Osteoblast (primary cell): Measurements from ENCODE around the gene SRD5A1. TPM values are rescaled to one million over a fixed set of nuclear protein-coding genes. Genes with fewer than 3 reads are reported as not detected.

Experiments
- DNase-seq: peaks from one replicate; pipeline ENCODE4 v3.0.0; 2011; ENCODE audit warnings: low spot score, mixed read lengths; ENCODE audit not compliant: insufficient read length; ENCODE audit errors: missing footprints
- H2AFZ ChIP-seq: 2 replicates; pipeline ENCODE4 v1.6.0; 2011; ENCODE audit warnings: mild to moderate bottlenecking, low read length
- H3K27ac ChIP-seq: 2 replicates; pipeline ENCODE4 v1.5.1; 2011; ENCODE audit warnings: mild to moderate bottlenecking, low read depth, low read length, moderate library complexity
- H3K27me3 ChIP-seq: 2 replicates; pipeline ENCODE4 v1.6.0; 2012; ENCODE audit warnings: mild to moderate bottlenecking, control low read depth, inconsistent platforms, low read length, moderate library complexity; ENCODE audit not compliant: insufficient read depth
- H3K36me3 ChIP-seq: 2 replicates; pipeline ENCODE4 v1.5.1; 2011; ENCODE audit warnings: mild to moderate bottlenecking, low read length, control low read depth, moderate library complexity; ENCODE audit not compliant: insufficient read depth
- H3K4me1 ChIP-seq: 2 replicates; pipeline ENCODE4 v1.5.1; 2011; ENCODE audit warnings: mild to moderate bottlenecking, low read length, control low read depth, moderate library complexity; ENCODE audit not compliant: insufficient read depth
- H3K4me2 ChIP-seq: 2 replicates; pipeline ENCODE4 v1.6.0; 2011; ENCODE audit warnings: mild to moderate bottlenecking, low read length; ENCODE audit not compliant: insufficient read depth
- H3K4me3 ChIP-seq: fragments of 200-600 bp; sonication (generic); 3 replicates; pipeline ENCODE4 v1.5.1; 2012; ENCODE audit warnings: mild to moderate bottlenecking, low read length, inconsistent platforms; ENCODE audit not compliant: insufficient read depth
- H3K79me2 ChIP-seq: 2 replicates; pipeline ENCODE4 v1.6.0; 2012; ENCODE audit warnings: mild to moderate bottlenecking, low read length, control low read depth, inconsistent platforms; ENCODE audit not compliant: insufficient read depth
- H3K9me3 ChIP-seq: 2 replicates; pipeline ENCODE4 v1.5.1; 2011; ENCODE audit warnings: low read depth, low read length, control low read depth
- H4K20me1 ChIP-seq: 2 replicates; pipeline ENCODE4 v1.6.0; 2012; ENCODE audit warnings: mild to moderate bottlenecking, low read length, control low read depth; ENCODE audit not compliant: insufficient read depth
- total RNA-seq: library from RNA; depleted of rRNA; stranded (reverse); fragments of >200 nt; gene quantifications from 2 replicates; pipeline ENCODE4 v1.2.3, GENCODE V29; 2012
- TF ChIP-seq, protein P1 (sequence below): IDR thresholded peaks from 2 replicates; pipeline ENCODE4 v1.5.1; 2011; ENCODE audit warnings: mild to moderate bottlenecking, low read depth, low read length, moderate library complexity; ENCODE audit errors: extremely low read depth

Gene SRD5A1
- total RNA-seq, 1 donor: 9.4 TPM

DNA sequence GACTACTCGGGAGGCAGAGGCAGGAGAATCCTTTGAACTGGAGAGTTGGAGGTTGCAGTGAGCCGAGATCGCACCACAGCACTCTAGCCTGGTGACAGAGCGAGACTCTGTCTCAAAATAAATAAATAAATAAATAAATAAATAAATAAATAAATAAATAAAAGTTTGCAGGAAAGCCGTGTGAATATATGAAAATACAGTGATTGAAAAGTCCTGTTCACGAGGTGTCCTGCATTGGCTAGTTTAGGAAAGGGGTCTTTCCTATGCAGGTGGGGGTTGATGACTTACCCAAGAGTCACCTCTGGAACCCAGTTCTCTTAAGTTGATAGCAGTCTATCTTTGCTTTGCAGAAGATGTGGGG, 87.3 kb downstream of the SRD5A1 start:
- H3K9me3 ChIP-seq: no peaks in the 10 kb centered on the region
- peaks cover 14% of the 10 kb centered on the region for H3K36me3 ChIP-seq
- no peak overlapping the region for H3K27ac ChIP-seq
- no peak overlapping the region for H3K4me2 ChIP-seq
- DNase-seq: no peak
- peaks cover 75% of the 10 kb centered on the region for H4K20me1 ChIP-seq
- H3K27me3 ChIP-seq: no peaks in the 10 kb centered on the region
- peaks cover 47% of the 10 kb centered on the region for H3K4me1 ChIP-seq
- peaks cover 96% of the 10 kb centered on the region for H3K79me2 ChIP-seq
- TF ChIP-seq, protein P1, sequence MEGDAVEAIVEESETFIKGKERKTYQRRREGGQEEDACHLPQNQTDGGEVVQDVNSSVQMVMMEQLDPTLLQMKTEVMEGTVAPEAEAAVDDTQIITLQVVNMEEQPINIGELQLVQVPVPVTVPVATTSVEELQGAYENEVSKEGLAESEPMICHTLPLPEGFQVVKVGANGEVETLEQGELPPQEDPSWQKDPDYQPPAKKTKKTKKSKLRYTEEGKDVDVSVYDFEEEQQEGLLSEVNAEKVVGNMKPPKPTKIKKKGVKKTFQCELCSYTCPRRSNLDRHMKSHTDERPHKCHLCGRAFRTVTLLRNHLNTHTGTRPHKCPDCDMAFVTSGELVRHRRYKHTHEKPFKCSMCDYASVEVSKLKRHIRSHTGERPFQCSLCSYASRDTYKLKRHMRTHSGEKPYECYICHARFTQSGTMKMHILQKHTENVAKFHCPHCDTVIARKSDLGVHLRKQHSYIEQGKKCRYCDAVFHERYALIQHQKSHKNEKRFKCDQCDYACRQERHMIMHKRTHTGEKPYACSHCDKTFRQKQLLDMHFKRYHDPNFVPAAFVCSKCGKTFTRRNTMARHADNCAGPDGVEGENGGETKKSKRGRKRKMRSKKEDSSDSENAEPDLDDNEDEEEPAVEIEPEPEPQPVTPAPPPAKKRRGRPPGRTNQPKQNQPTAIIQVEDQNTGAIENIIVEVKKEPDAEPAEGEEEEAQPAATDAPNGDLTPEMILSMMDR: no peak
- H3K4me3 ChIP-seq: no peak overlapping the region
- H2AFZ ChIP-seq: no peak overlapping the region

DNA sequence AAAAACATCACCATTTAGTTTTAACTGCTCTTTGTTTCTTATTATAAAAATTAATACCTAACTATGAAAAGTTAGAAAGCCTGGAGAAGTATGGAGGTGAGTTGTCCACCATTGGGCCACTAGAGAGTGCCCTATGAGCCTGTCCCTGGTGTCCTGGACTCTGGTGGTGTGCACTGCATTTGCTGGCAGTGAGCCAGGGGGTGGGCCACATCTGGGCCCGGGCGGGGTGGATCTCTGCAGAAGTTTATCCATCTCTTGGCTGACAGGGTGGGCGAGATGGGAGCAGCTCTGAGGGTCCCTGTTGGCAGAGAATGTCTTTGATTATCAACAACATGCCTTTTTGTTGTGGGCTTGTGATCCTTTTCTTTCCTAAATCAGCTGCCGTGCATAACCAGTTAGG, 88.2 kb downstream of the SRD5A1 start:
- H3K27ac ChIP-seq: peak overlapping the region; percentile 56
- H3K4me1 ChIP-seq: peaks cover 38% of the 10 kb centered on the region

GRCh38 chr5:6722015-6722414, 88.8 kb downstream of the SRD5A1 start:
- Histone ChIP-seq H3K9me3 (no peaks in the 10 kb centered on the region), H3K79me2 (peaks cover 96% of the 10 kb centered on the region), H3K36me3 (peaks cover 14% of the 10 kb centered on the region), H3K4me2 (peak overlapping the region; percentile 89), H4K20me1 (peaks cover 75% of the 10 kb centered on the region), H3K4me1 (peaks cover 36% of the 10 kb centered on the region), H3K4me3 (peak overlapping the region; percentile 64), H3K27me3 (no peaks in the 10 kb centered on the region), H2AFZ (peak overlapping the region; percentile 43), H3K27ac (peak overlapping the region; percentile 56)
- peak; percentile 86 for DNase-seq
- TF ChIP-seq, protein P1: no peak

More for the DNA sequence above, 88.2 kb downstream of the SRD5A1 start:
- H3K4me2 ChIP-seq: peak overlapping the region; percentile 89
- H2AFZ ChIP-seq: peak overlapping the region; percentile 43
- no peaks in the 10 kb centered on the region for H3K9me3 ChIP-seq
- H3K79me2 ChIP-seq: peaks cover 96% of the 10 kb centered on the region
- peaks cover 14% of the 10 kb centered on the region for H3K36me3 ChIP-seq
- no peaks in the 10 kb centered on the region for H3K27me3 ChIP-seq
- peak overlapping the region; percentile 64 for H3K4me3 ChIP-seq
- H4K20me1 ChIP-seq: peaks cover 75% of the 10 kb centered on the region
- peak; percentile 79 for DNase-seq
- TF ChIP-seq, protein P1: no peak

GRCh38 chr5:6723122-6723815, 90.0 kb downstream of the SRD5A1 start:
- no peaks in the 10 kb centered on the region for H3K9me3 ChIP-seq
- peaks cover 14% of the 10 kb centered on the region for H3K36me3 ChIP-seq
- H2AFZ ChIP-seq: no peak overlapping the region
- no peaks in the 10 kb centered on the region for H3K27me3 ChIP-seq
- no peak overlapping the region for H3K27ac ChIP-seq
- peaks cover 72% of the 10 kb centered on the region for H4K20me1 ChIP-seq
- TF ChIP-seq, protein P1: no peak
- H3K4me1 ChIP-seq: peaks cover 36% of the 10 kb centered on the region
- DNase-seq: no peak
- H3K79me2 ChIP-seq: peaks cover 96% of the 10 kb centered on the region
- H3K4me3 ChIP-seq: no peak overlapping the region
- no peak overlapping the region for H3K4me2 ChIP-seq
